HG03432 (cell line): ENCODE results near the gene H3-3A.

Experiments
- ATAC-seq: cut with Tn5 transposase; IDR thresholded peaks from one replicate; pipeline ENCODE4 v1.9.1; 2021; ENCODE audit warnings: mild to moderate bottlenecking, moderate library complexity; ENCODE audit not compliant: unreplicated experiment

Gene H3-3A

GRCh38 chr1:226110249-226111097, 48.0 kb downstream of the H3-3A start:
- ATAC-seq = peak; percentile 80

- no peak for ATAC-seq
Measured at GRCh38 chr1:226111098-226111882, 48.8 kb downstream of the H3-3A start.

- no peak for ATAC-seq
Measured at GRCh38 chr1:226111883-226112261, 49.4 kb downstream of the H3-3A start.

GRCh38 chr1:226112626-226113025, 50.1 kb downstream of the H3-3A start:
- no peak for ATAC-seq

GRCh38 chr1:226116673-226117072, 54.2 kb downstream of the H3-3A start:
- no peak for ATAC-seq

GRCh38 chr1:226117330-226117729, 54.8 kb downstream of the H3-3A start:
- no peak for ATAC-seq

GRCh38 chr1:226118357-226118756, 55.8 kb downstream of the H3-3A start:
- no peak for ATAC-seq

- no peak for ATAC-seq
Measured at GRCh38 chr1:226119169-226119568, 56.7 kb downstream of the H3-3A start.

- ATAC-seq = no peak
Measured at GRCh38 chr1:226120398-226120797, 57.9 kb downstream of the H3-3A start.

- no peak for ATAC-seq
Measured at GRCh38 chr1:226121049-226121586, 58.6 kb downstream of the H3-3A start.
